PC-9 (cell line): ENCODE results near the gene GLTPD2.

Source experiments
- CTCF ChIP-seq: fragments of 200-600 bp; sonication (generic); conservative IDR thresholded peaks from 2 replicates; pipeline ENCODE4 v1.6.1; 2017; ENCODE audit warnings: mixed run types, antibody characterized with exemption, mild to moderate bottlenecking, moderate library complexity
- EZH2 ChIP-seq: fragments of 200-600 bp; sonication (generic); IDR thresholded peaks from 2 replicates; pipeline ENCODE4 v1.8.0; 2017; ENCODE audit warnings: antibody characterized with exemption, low read depth

- TF ChIP-seq CTCF (no peak), EZH2 (no peak)
Measured at GRCh38 chr17:4786106-4786511, 2.7 kb upstream of the GLTPD2 start, which contains the start of gene VMO1.
